ENCODE data around the gene SOAT1.
"Not testable (repeated sequence)": the region's sequence is repeated elsewhere in the genome, so short reads cannot be mapped to it uniquely, and the experiment has no call there.

DNA sequence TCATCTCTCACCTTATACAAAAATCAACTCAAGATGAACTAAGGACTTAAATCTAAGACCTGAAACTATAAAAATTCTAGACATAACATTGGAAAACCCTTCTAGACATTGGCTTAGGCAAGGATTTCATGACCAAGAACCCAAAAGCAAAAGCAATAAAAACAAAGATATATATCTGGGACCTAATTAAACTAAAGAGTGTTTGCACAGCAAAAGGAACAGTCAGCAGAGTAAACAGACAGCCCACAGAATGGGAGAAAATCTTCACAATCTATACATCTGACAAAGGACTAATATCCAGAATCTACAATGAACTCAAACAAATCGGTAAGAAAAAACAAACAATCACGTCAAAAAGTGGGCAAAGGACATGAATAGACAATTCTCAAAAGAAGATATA, 105.8 kb downstream of the SOAT1 start:
- TF ChIP-seq, protein P1, sequence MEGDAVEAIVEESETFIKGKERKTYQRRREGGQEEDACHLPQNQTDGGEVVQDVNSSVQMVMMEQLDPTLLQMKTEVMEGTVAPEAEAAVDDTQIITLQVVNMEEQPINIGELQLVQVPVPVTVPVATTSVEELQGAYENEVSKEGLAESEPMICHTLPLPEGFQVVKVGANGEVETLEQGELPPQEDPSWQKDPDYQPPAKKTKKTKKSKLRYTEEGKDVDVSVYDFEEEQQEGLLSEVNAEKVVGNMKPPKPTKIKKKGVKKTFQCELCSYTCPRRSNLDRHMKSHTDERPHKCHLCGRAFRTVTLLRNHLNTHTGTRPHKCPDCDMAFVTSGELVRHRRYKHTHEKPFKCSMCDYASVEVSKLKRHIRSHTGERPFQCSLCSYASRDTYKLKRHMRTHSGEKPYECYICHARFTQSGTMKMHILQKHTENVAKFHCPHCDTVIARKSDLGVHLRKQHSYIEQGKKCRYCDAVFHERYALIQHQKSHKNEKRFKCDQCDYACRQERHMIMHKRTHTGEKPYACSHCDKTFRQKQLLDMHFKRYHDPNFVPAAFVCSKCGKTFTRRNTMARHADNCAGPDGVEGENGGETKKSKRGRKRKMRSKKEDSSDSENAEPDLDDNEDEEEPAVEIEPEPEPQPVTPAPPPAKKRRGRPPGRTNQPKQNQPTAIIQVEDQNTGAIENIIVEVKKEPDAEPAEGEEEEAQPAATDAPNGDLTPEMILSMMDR (conservative IDR thresholded peaks at IDR 0.05 in 1 of 2, IDR thresholded peaks at IDR 0.05 in 1 of 2; ENCODE audit: extremely low read depth in 1 of 2, insufficient read depth in 1 of 2, low read depth in 1 of 2, low read length in 2 of 2): not testable (repeated sequence)
- not testable (repeated sequence) for TF ChIP-seq EZH2 (IDR thresholded peaks at IDR 0.05; ENCODE audit: borderline replicate concordance, low read length)
